AG10803 (cell line): ENCODE data around the gene HSPA12A.

ENCODE experiments used
- DNase-seq: peaks from one replicate; pipeline ENCODE4 v3.0.0; 2010; ENCODE audit warnings: low read depth
- H3K4me3 ChIP-seq: 2 replicates; pipeline ENCODE4 v1.5.1; 2011; ENCODE audit warnings: mild to moderate bottlenecking, low read length, control low read depth
- TF ChIP-seq, protein P1 (sequence below): conservative IDR thresholded peaks from 2 replicates; pipeline ENCODE4 v1.5.1; 2011; ENCODE audit warnings: mild to moderate bottlenecking, low read length, control low read depth, inconsistent platforms

Gene HSPA12A

DNA sequence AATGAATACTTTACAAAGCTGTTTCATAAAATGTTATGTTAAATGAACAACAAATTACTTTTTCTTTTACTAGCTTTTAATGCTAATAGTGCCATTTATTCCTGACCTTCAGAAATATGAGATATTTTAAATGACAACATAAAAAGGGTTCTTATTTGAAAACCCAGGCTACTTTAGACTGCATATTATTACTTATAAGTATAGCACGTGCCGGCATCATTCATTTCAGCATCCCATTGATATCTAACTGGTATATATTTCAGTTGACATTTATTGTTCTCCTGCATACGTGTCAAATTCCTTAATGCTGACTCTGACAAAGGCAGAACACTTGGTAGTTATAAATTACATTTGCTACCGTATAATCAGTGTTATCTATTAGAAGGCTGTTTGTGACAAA lies 86.3 kb downstream of the HSPA12A start:
- no peak for DNase-seq
- TF ChIP-seq, protein P1, sequence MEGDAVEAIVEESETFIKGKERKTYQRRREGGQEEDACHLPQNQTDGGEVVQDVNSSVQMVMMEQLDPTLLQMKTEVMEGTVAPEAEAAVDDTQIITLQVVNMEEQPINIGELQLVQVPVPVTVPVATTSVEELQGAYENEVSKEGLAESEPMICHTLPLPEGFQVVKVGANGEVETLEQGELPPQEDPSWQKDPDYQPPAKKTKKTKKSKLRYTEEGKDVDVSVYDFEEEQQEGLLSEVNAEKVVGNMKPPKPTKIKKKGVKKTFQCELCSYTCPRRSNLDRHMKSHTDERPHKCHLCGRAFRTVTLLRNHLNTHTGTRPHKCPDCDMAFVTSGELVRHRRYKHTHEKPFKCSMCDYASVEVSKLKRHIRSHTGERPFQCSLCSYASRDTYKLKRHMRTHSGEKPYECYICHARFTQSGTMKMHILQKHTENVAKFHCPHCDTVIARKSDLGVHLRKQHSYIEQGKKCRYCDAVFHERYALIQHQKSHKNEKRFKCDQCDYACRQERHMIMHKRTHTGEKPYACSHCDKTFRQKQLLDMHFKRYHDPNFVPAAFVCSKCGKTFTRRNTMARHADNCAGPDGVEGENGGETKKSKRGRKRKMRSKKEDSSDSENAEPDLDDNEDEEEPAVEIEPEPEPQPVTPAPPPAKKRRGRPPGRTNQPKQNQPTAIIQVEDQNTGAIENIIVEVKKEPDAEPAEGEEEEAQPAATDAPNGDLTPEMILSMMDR = no peak
- no peak overlapping the region for H3K4me3 ChIP-seq

DNA sequence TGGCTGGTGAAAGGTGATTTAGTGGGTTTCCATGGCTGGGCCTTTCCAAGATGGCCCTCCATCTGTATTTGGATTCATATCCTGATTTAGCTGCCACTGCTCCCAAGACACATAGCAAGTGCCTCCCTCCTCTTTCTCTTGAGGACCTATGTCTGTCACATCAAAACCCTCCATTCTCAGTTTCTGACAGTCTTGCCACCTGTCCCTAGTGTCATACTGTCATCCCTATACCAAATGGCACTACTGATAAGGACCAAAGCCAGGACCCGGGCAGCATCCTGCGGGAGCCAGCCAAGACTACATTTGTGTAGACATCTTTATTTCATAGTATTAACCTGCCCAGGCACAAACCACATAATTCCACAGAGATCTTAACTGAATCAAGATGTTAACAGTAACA lies 86.8 kb downstream of the HSPA12A start:
- no peak overlapping the region for H3K4me3 ChIP-seq
- TF ChIP-seq, protein P1 = no peak
- DNase-seq = no peak

DNA sequence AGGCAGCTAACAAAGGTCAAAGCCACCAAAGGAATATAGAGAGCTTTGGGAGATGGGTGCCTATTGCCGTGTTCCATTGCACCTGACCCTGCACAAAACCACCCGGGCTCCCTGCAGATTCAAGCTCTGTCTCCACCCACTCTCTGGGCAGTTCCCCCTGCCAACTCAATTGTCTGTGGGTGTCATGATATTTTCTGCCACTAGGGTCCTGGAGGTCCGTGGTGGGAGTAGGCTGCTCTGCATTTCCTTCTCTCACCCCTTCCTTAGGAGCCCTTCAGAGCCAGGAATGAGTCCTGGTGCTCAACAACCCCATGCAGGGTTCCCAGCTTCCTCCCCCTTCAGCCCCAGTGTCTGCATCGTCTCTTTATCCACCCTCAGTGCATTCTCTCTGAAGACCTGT lies 87.5 kb downstream of the HSPA12A start:
- no peak for DNase-seq
- TF ChIP-seq, protein P1 = 0 out of 2 replicates have a peak, but pooled peaks have one; percentile 5
- H3K4me3 ChIP-seq = no peak overlapping the region

DNA sequence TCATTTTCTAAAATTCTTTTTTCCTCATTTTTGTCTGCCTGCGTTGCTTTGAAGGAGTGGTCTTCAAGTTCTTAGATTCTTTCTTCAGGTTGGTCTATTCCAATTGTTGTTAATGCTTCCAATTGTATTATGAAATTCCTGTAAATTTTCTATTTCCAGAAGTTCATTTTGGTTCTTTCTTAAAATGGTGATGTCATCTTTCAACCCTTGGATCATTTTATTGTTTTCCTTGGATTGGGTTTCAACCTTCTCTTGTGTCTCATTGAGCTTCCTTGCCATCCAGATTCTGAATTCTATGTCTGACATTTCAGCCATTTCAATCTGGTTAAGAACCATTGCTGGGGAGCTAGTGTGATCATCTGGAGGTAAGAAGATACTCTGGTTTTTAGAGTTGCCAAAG lies 88.5 kb downstream of the HSPA12A start:
- H3K4me3 ChIP-seq = no peak overlapping the region
- DNase-seq = no peak
- TF ChIP-seq, protein P1 = no peak

DNA sequence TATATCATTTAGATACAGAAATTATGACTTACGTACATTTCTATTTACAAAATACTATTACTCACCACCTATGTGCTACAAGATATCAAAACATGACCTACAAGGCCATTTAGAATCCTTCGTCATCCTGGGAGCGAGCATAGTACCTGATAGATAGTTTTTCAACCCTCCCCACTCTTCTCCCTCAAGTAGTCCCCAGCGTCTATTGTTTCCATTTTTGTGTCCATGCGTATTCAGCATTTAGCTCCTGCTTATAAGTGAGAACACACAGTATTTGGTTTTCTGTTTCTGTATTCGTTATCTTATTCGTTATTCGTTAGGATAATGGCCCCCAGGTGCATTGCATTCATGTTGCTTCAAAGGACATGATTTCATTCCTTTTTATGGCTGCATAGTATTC lies 93.5 kb downstream of the HSPA12A start:
- H3K4me3 ChIP-seq = no peak overlapping the region
- DNase-seq = no peak
- TF ChIP-seq, protein P1 = no peak

DNA sequence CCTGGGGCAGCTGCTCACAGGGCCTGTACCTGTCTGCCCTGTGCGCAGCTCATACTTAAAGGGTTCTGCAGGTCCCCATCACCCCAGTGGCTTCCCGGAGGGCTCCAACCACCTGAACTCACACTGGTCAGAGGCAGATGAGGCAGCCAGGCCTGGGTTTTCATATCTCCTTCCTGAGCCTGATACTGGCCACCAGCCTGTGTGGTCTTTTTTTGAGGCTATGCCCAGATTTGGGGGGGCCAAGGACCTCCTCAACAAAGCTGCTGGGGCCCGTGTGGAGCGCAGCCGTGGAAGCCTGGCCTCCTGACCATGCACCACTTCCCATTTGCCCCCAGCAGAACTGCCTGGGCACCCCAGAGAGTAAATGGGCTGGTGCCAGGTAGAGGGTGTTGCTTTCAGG lies 95.9 kb downstream of the HSPA12A start:
- TF ChIP-seq, protein P1 = no peak
- no peak overlapping the region for H3K4me3 ChIP-seq
- no peak for DNase-seq

DNA sequence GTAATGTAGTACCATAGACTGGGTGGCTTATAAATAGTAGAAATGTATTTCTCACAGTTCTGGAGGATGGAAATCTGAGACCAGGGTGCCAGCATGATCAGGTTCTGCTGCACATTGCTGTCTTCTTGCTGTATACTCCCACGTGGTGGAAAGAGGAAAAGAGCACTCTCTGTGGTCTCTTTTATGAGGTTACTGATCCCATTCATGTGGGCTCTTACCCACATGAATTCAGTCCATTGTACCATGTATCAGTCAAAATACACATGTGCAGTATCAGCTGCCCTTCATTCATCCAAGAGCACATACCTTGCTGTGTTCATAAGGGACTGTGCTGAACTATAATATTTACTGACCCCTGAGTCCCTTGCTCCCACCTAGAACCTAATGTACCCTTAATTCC lies 104.5 kb downstream of the HSPA12A start:
- TF ChIP-seq, protein P1 = no peak
- no peak overlapping the region for H3K4me3 ChIP-seq
- DNase-seq = no peak
